Body of pancreas (tissue), 4 donors: ENCODE measurements around the gene ZNF605. TPM values are rescaled to one million over a fixed set of nuclear protein-coding genes. Genes with fewer than 3 reads are reported as not detected.

Experiments
- ATAC-seq: fragments of 150-250 bp; one replicate; pipeline ENCODE4 v1.9.1; 2016
- DNase-seq, 4 donors: peaks; one replicate each; pipeline ENCODE4 v3.0.0-alpha.2; 2019
- H3K27ac ChIP-seq, 4 donors: fragments of 200-600 bp; sonication (generic); 1 replicate in 3 of 4; 2 replicates in 1 of 4; pipeline versions ENCODE4 v1.5.1 to v1.6.1; 2016 to 2019; ENCODE audit warnings: mild to moderate bottlenecking in 1 of 4, mixed read lengths in 1 of 4, moderate library complexity in 1 of 4
- H3K27me3 ChIP-seq, 2 donors: fragments of 200-600 bp; sonication (generic); one replicate each; pipeline ENCODE4 v1.6.0; 2016; ENCODE audit warnings: mild to moderate bottlenecking in 1 of 2
- H3K36me3 ChIP-seq, 2 donors: fragments of 200-600 bp; sonication (generic); replicated peaks in 1 of 2; 2 replicates each; pipeline ENCODE4 v1.5.1; 2016; ENCODE audit warnings: low read depth in 2 of 2; ENCODE audit not compliant: insufficient read depth in 1 of 2
- H3K4me1 ChIP-seq: fragments of 200-600 bp; sonication (generic); one replicate; pipeline ENCODE4 v1.6.0; 2016
- H3K4me3 ChIP-seq, 2 donors: fragments of 200-600 bp; sonication (generic); 1 replicate in 1 of 2; 2 replicates in 1 of 2; pipeline ENCODE4 v1.5.1; 2016 to 2019
- H3K9me3 ChIP-seq, 3 donors: fragments of 200-600 bp; sonication (generic); 1 replicate in 2 of 3; 2 replicates in 1 of 3; pipeline ENCODE4 v1.5.1; 2016
- CTCF ChIP-seq, 7 experiments: fragments of 450-650 bp in 4 of 7; fragments of 200-600 bp in 3 of 7; sonication (generic) in 3 of 7; IDR thresholded peaks; one replicate each; pipeline ENCODE4 v1.5.1; 2016 to 2019; ENCODE audit warnings: antibody characterized with exemption in 7 of 7
- POLR2A ChIP-seq, 3 donors: fragments of 450-650 bp; IDR thresholded peaks; one replicate each; pipeline ENCODE4 v1.6.1; 2016; ENCODE audit warnings: antibody characterized with exemption in 3 of 3, mild to moderate bottlenecking in 2 of 3
- WGBS, 2 donors: methylation state at CpG; one replicate each; pipeline ENCODE4 v1.1.5; 2017; 5-methylcytosine and 5-hydroxymethylcytosine counted together
- intact Hi-C: fragments of 100-400 bp; cut with DNase I; formaldehyde crosslinking; loops from one replicate; pipeline ENCODE4 v1.15.1; 2023
- total RNA-seq, 2 donors: library from RNA; depleted of rRNA; stranded (reverse); fragments of >200 nt; gene quantifications; one replicate each; pipeline ENCODE4 v1.1.0, GENCODE V29; 2016

ZNF605 gene
- total RNA-seq, 2 donors from 2014 or later, result 10.4 to 18.1 TPM

DNA sequence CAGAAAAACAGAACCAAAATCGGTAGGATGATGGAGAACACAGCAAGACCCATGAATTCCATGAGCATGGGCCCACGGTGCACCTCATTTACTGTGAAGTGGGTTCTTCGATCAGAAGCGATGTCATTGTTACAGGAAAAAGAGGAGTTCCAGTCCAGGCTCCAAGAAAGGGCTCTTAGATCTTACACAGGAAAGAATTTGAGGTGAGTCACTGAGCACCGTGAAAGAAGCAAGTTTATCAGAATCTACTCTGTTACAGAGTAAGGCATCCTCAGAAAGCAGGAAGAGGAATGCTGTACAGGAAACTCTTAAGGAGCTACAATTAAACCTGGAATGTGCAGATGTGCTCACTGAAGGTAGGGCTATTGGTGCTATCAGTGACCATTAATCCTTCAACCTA lies 57.1 kb downstream of the ZNF605 start:
- Histone ChIP-seq H3K9me3 (no peaks in the 10 kb centered on the region), H3K27me3 (no peaks in the 10 kb centered on the region), H3K4me1 (no peaks in the 10 kb centered on the region), H3K36me3 (no peaks in the 10 kb centered on the region), H3K27ac (no peak overlapping the region), H3K4me3 (no peak overlapping the region)
- no peak for TF ChIP-seq POLR2A (IDR thresholded peaks at IDR 0.05)
- no peak for TF ChIP-seq CTCF (IDR thresholded peaks at IDR 0.05)
- ATAC-seq (no peak), DNase-seq (no peak)
- WGBS, 2 donors, result 83 to 87% methylated on average over 5 of the region's 5 CpGs
- intact Hi-C loops, result no loop called here

GRCh38 chr12:132888852-132889251 lies 67.3 kb downstream of the ZNF605 start:
- intact Hi-C loops, result no loop called here
- Histone ChIP-seq H3K4me1 (peaks cover 8% of the 10 kb centered on the region), H3K9me3 (no peaks in the 10 kb centered on the region), H3K27ac (no peak overlapping the region), H3K36me3 (no peaks in the 10 kb centered on the region), H3K4me3 (no peak overlapping the region), H3K27me3 (no peaks in the 10 kb centered on the region)
- TF ChIP-seq CTCF (IDR thresholded peaks at IDR 0.05) (no peak), POLR2A (IDR thresholded peaks at IDR 0.05) (no peak)
- ATAC-seq (no peak), DNase-seq (no peak)
- WGBS, 2 donors, result 63 to 71% methylated on average over 6 of the region's 6 CpGs

- 1 to 3% methylated on average over 26 to 78 of the region's 84 CpGs for WGBS, 2 donors
- peak; percentile 95 to 98 (median 97) for DNase-seq
- intact Hi-C loops, result no loop called here
Observed at GRCh38 chr12:132887513-132888351, 68.4 kb downstream of the ZNF605 start, which contains the start of gene CHFR. CHFR (minus strand) TSS chr12:132887605; CDS start chr12:132887328, 277 bp downstream.

DNA sequence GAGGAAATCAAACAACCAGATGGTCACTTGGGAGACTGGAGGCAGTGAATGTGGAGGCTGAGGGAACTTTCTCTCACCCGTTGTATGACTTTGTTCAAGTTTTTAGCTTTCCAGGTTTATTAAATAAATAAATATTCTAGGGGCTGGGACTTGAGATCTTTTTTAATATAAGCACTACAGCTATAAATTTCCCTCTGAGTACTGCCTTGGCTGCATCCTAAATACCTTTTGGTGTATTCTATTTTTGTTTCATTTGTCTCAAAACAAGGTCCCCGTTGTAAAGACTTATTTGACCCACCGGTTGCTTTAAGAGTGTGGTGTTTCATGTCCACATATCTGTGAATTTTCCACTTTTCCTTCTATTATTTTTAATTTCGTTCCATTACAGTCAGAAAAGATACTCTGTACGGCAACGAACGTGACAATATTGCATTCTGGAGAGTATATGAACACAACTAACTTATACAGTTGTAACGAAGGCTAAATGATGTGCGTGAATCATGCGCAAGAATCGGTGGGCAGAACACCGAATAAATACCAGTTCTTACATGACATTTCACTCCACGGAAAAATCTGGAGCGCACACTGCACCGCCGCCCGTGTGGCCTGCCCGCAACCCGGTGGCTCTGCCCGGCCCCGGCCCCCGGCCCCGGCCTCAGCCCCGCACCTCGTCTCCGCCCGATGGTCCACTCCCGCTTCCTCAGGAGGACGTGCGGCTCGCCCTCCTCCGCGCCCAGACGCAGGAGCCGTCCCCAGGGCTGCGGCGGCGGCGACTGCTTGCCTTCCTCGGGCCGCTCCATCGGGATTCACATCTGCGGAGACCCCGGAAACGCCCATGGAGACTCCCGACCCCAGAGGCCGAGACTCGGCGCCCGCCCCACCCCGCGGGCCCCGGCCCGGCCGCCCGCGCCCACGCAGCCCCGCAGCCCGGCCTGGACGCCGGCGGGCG lies 69.3 kb downstream of the ZNF605 start:
- DNase-seq (peak; percentile 5 to 34 (median 12)), ATAC-seq (peak; percentile 20)
- Histone ChIP-seq H3K36me3 (no peaks in the 10 kb centered on the region), H3K4me1 (peaks cover 8% of the 10 kb centered on the region), H3K27ac (peak overlapping the region in 3 of 4 donors; percentile 39 to 96 (median 91)), H3K27me3 (no peaks in the 10 kb centered on the region), H3K4me3 (peak overlapping the region; percentile 86 to 99), H3K9me3 (no peaks in the 10 kb centered on the region)
- WGBS, 2 donors, result 5 to 23% methylated on average over 17 to 64 of the region's 64 CpGs
- no peak for TF ChIP-seq CTCF (IDR thresholded peaks at IDR 0.05)
- intact Hi-C loops, result no loop called here

More at GRCh38 chr12:132887513-132888351, 68.4 kb downstream of the ZNF605 start, which contains the start of gene CHFR:
- Histone ChIP-seq H3K36me3 (no peaks in the 10 kb centered on the region), H3K9me3 (no peaks in the 10 kb centered on the region), H3K27ac (peak within 1 kb of the TSS; percentile 86 to 96 (median 94)), H3K4me3 (peak within 1 kb of the TSS; percentile 88 to 99), H3K4me1 (peaks cover 8% of the 10 kb centered on the region), H3K27me3 (no peaks in the 10 kb centered on the region)
- ATAC-seq, result peak; percentile 99
- TF ChIP-seq CTCF (IDR thresholded peaks at IDR 0.05), result no peak
- TF ChIP-seq POLR2A (IDR thresholded peaks at IDR 0.05), result peak; percentile 58 to 91 (median 79)
